ENCODE measurements around the gene ID1.
A peak's percentile ranks its signal among the peaks of the same experiment; 100 is the strongest.
"Not testable (repeated sequence)": the region's sequence is repeated elsewhere in the genome, so short reads cannot be mapped to it uniquely, and the experiment has no call there.

Gene ID1

GRCh38 chr20:31573555-31574321 lies 31.4 kb upstream of the ID1 start:
- no peak for ATAC-seq

- not testable (repeated sequence) for ATAC-seq
Observed at GRCh38 chr20:31574986-31575385, 30.1 kb upstream of the ID1 start.

- no peak for ATAC-seq
Observed at GRCh38 chr20:31576751-31577150, 28.3 kb upstream of the ID1 start.

GRCh38 chr20:31577194-31577593 lies 27.9 kb upstream of the ID1 start:
- no peak for ATAC-seq

- no peak for ATAC-seq
Observed at GRCh38 chr20:31578448-31579138, 26.5 kb upstream of the ID1 start.

GRCh38 chr20:31579245-31579644 lies 25.8 kb upstream of the ID1 start:
- no peak for ATAC-seq

- ATAC-seq: not testable (repeated sequence)
Observed at GRCh38 chr20:31579941-31580651, 25.0 kb upstream of the ID1 start.

GRCh38 chr20:31580706-31581105 lies 24.4 kb upstream of the ID1 start:
- no peak for ATAC-seq

GRCh38 chr20:31581391-31581790 lies 23.7 kb upstream of the ID1 start:
- ATAC-seq: no peak

GRCh38 chr20:31587545-31588389 lies 17.3 kb upstream of the ID1 start:
- ATAC-seq: peak; percentile 48 to 58

GRCh38 chr20:31590717-31591225 lies 14.3 kb upstream of the ID1 start:
- no peak for ATAC-seq

- peak; percentile 56 to 79 for ATAC-seq
Observed at GRCh38 chr20:31593221-31594001, 11.7 kb upstream of the ID1 start.

- no peak for ATAC-seq
Observed at GRCh38 chr20:31594002-31594557, 11.0 kb upstream of the ID1 start.

- no peak for ATAC-seq
Observed at GRCh38 chr20:31594558-31595379, 10.3 kb upstream of the ID1 start.

- ATAC-seq: no peak
Observed at GRCh38 chr20:31595380-31595653, 9.8 kb upstream of the ID1 start.

- no peak for ATAC-seq
Observed at GRCh38 chr20:31595654-31596411, 9.3 kb upstream of the ID1 start.

- ATAC-seq: not testable (repeated sequence)
Observed at GRCh38 chr20:31596412-31596715, 8.7 kb upstream of the ID1 start.

- no peak for ATAC-seq
Observed at GRCh38 chr20:31596831-31597480, 8.1 kb upstream of the ID1 start.

GRCh38 chr20:31597481-31597855 lies 7.6 kb upstream of the ID1 start:
- no peak for ATAC-seq

- no peak for ATAC-seq
Observed at GRCh38 chr20:31602431-31602778, 2.7 kb upstream of the ID1 start.

Measured in activated CD4-positive, CD25-positive, alpha-beta regulatory T cell treated with anti-CD3 and anti-CD28 coated beads, Interleukin-2, amount 50 U/mL, for 24 hours (primary cell).